Measurements from ENCODE around the gene LRRC26. TPM values are rescaled to one million over a fixed set of nuclear protein-coding genes. Genes with fewer than 3 reads are reported as not detected.

The LRRC26 gene
- total RNA-seq, 1 donor from 2014 or later: not detected

GRCh38 chr9:137200311-137201204 is 30.7 kb upstream of the LRRC26 start, which contains the start of gene TPRN:
TPRN (minus strand) TSS chr9:137200741; CDS start chr9:137200711, 30 bp downstream.
- Histone ChIP-seq H3K27ac (peak within 1 kb of the TSS; percentile 73 to 75), H3K9me3 (no peaks in the 10 kb centered on the region), H3K4me3 (peak within 1 kb of the TSS; percentile 77 to 80), H3K4me1 (peaks cover 20 to 45% of the 10 kb centered on the region in 2 donors), H3K36me3 (no peaks in the 10 kb centered on the region), H3K27me3 (no peaks in the 10 kb centered on the region)
- intact Hi-C loops (cut with DNase I): loop anchor here (1.0 to 2.0 kb wide), 5 partner anchors 12 to 409 kb away; partner anchors contain the start of genes ANAPC2, SSNA1 and TMEM141
- TF ChIP-seq CTCF (IDR thresholded peaks at IDR 0.05): peak in 1 of 3 experiments; percentile 29
- peak; percentile 99 to 100 for DNase-seq (ENCODE audit: low spot score in 2 of 2)

GRCh38 chr9:137199411-137200121 is 29.7 kb upstream of the LRRC26 start:
- Histone ChIP-seq H3K27ac (no peak overlapping the region), H3K4me3 (peak overlapping the region; percentile 53 to 73), H3K36me3 (no peaks in the 10 kb centered on the region), H3K9me3 (no peaks in the 10 kb centered on the region), H3K4me1 (peaks cover 17 to 41% of the 10 kb centered on the region in 2 donors), H3K27me3 (no peaks in the 10 kb centered on the region)
- TF ChIP-seq CTCF (IDR thresholded peaks at IDR 0.05): no peak
- intact Hi-C loops (cut with DNase I): loop anchor here (1.0 to 2.0 kb wide), 5 partner anchors 11 to 408 kb away; partner anchors contain the start of genes ANAPC2, SSNA1 and TMEM141
- no peak for DNase-seq (ENCODE audit: low spot score in 2 of 2)

- Histone ChIP-seq H3K9me3 (no peaks in the 10 kb centered on the region), H3K27ac (no peak overlapping the region), H3K36me3 (no peaks in the 10 kb centered on the region), H3K4me1 (peaks cover 10 to 35% of the 10 kb centered on the region in 2 donors), H3K4me3 (peak overlapping the region in 1 of 2 donors; percentile 73), H3K27me3 (no peaks in the 10 kb centered on the region)
- intact Hi-C loops (cut with DNase I): no loop called here
- no peak for DNase-seq (ENCODE audit: low spot score in 2 of 2)
- no peak for TF ChIP-seq CTCF (IDR thresholded peaks at IDR 0.05)
These were observed 29.0 kb upstream of the LRRC26 start for GRCh38 chr9:137198902-137199283.

GRCh38 chr9:137198051-137198901 is 28.4 kb upstream of the LRRC26 start:
- peak overlapping the region in 1 of 2 donors; percentile 73 for H3K4me3 ChIP-seq
- peaks cover 9 to 28% of the 10 kb centered on the region in 2 donors for H3K4me1 ChIP-seq
- H3K36me3 ChIP-seq: no peaks in the 10 kb centered on the region
- H3K9me3 ChIP-seq: no peaks in the 10 kb centered on the region
- TF ChIP-seq CTCF (IDR thresholded peaks at IDR 0.05): no peak
- H3K27me3 ChIP-seq: no peaks in the 10 kb centered on the region
- intact Hi-C loops (cut with DNase I): no loop called here
- H3K27ac ChIP-seq: no peak overlapping the region
- no peak for DNase-seq (ENCODE audit: low spot score in 2 of 2)
